ENCODE results near the gene BTG2. TPM values are rescaled to one million over a fixed set of nuclear protein-coding genes. Genes with fewer than 3 reads are reported as not detected.
A peak's percentile ranks its signal among the peaks of the same experiment; 100 is the strongest.

BTG2 gene
- total RNA-seq, 4 donors from 2014 or later = 160 to 319 (median 193) TPM

GRCh38 chr1:203326830-203327683 is 21.7 kb downstream of the BTG2 start:
- DNase-seq (ENCODE audit: low spot score in 2 of 2) = peak; percentile 95 to 97
- TF ChIP-seq POLR2AphosphoS5 (IDR thresholded peaks at IDR 0.05) (no peak), POLR2A (IDR thresholded peaks at IDR 0.05) (peak in 1 of 2 donors; percentile 31)
- peak overlapping the region; percentile 93 for H3K27ac ChIP-seq
- no peaks in the 10 kb centered on the region for H3K36me3 ChIP-seq
- H3K4me3 ChIP-seq = peak overlapping the region; percentile 56
- WGBS = 6% methylated on average over 44 of the region's 49 CpGs
- H3K4me1 ChIP-seq = peaks cover 62% of the 10 kb centered on the region
- H3K9me3 ChIP-seq = no peaks in the 10 kb centered on the region
- H3K27me3 ChIP-seq = no peaks in the 10 kb centered on the region

GRCh38 chr1:203327684-203328457 is 22.6 kb downstream of the BTG2 start:
- WGBS = 5% methylated on average over 31 of the region's 31 CpGs
- no peaks in the 10 kb centered on the region for H3K9me3 ChIP-seq
- no peaks in the 10 kb centered on the region for H3K27me3 ChIP-seq
- peaks cover 54% of the 10 kb centered on the region for H3K4me1 ChIP-seq
- TF ChIP-seq POLR2A (IDR thresholded peaks at IDR 0.05) = no peak
- TF ChIP-seq POLR2AphosphoS5 (IDR thresholded peaks at IDR 0.05) = peak in 2 of 3 donors; percentile 2 to 11
- TF ChIP-seq EP300 (IDR thresholded peaks at IDR 0.05) = no peak
- peak in 1 of 2 donors; percentile 16 for TF ChIP-seq CTCF (IDR thresholded peaks at IDR 0.05)
- H3K4me3 ChIP-seq = peak overlapping the region; percentile 56
- no peaks in the 10 kb centered on the region for H3K36me3 ChIP-seq
- DNase-seq (ENCODE audit: low spot score in 2 of 2) = peak in 1 of 2 donors; percentile 89
- H3K27ac ChIP-seq = peak overlapping the region; percentile 93

GRCh38 chr1:203328714-203329122 is 23.4 kb downstream of the BTG2 start:
- Histone ChIP-seq H3K27me3 (no peaks in the 10 kb centered on the region), H3K4me1 (peaks cover 45% of the 10 kb centered on the region), H3K27ac (no peak overlapping the region), H3K4me3 (no peak overlapping the region), H3K9me3 (no peaks in the 10 kb centered on the region), H3K36me3 (no peaks in the 10 kb centered on the region)
- DNase-seq (ENCODE audit: low spot score in 2 of 2) = no peak
- TF ChIP-seq POLR2A (IDR thresholded peaks at IDR 0.05) (no peak), CTCF (IDR thresholded peaks at IDR 0.05) (no peak), EP300 (IDR thresholded peaks at IDR 0.05) (no peak), POLR2AphosphoS5 (IDR thresholded peaks at IDR 0.05) (no peak)
- whole genome bisulfite sequencing = 89% methylated on average over 7 of the region's 7 CpGs

- no peaks in the 10 kb centered on the region for H3K9me3 ChIP-seq
- no peaks in the 10 kb centered on the region for H3K36me3 ChIP-seq
- DNase-seq (ENCODE audit: low spot score in 2 of 2) = no peak
- H3K4me1 ChIP-seq = peaks cover 31% of the 10 kb centered on the region
- TF ChIP-seq EP300 (IDR thresholded peaks at IDR 0.05) = no peak
- no peak for TF ChIP-seq CTCF (IDR thresholded peaks at IDR 0.05)
- TF ChIP-seq POLR2A (IDR thresholded peaks at IDR 0.05) = no peak
- TF ChIP-seq POLR2AphosphoS5 (IDR thresholded peaks at IDR 0.05) = no peak
- no peaks in the 10 kb centered on the region for H3K27me3 ChIP-seq
- no peak overlapping the region for H3K4me3 ChIP-seq
- no peak overlapping the region for H3K27ac ChIP-seq
- WGBS = 50% methylated on average over 1 of the region's 1 CpG
These were observed 25.9 kb downstream of the BTG2 start for GRCh38 chr1:203331224-203331623.

GRCh38 chr1:203335503-203335902 is 30.2 kb downstream of the BTG2 start:
- WGBS = 62% methylated on average over 4 of the region's 4 CpGs
- peaks cover 40% of the 10 kb centered on the region for H3K4me1 ChIP-seq
- DNase-seq (ENCODE audit: low spot score in 2 of 2) = no peak
- no peak for TF ChIP-seq EP300 (IDR thresholded peaks at IDR 0.05)
- no peak for TF ChIP-seq CTCF (IDR thresholded peaks at IDR 0.05)
- TF ChIP-seq POLR2AphosphoS5 (IDR thresholded peaks at IDR 0.05) = no peak
- no peak for TF ChIP-seq POLR2A (IDR thresholded peaks at IDR 0.05)
- H3K36me3 ChIP-seq = no peaks in the 10 kb centered on the region
- no peaks in the 10 kb centered on the region for H3K27me3 ChIP-seq
- H3K27ac ChIP-seq = peak overlapping the region; percentile 54
- H3K9me3 ChIP-seq = no peaks in the 10 kb centered on the region
- H3K4me3 ChIP-seq = no peak overlapping the region
